T-helper 2 cell (primary cell): ENCODE results near the gene KCNJ4.
A peak's percentile ranks its signal among the peaks of the same experiment; 100 is the strongest.
"Not testable (repeated sequence)": the region's sequence is repeated elsewhere in the genome, so short reads cannot be mapped to it uniquely, and the experiment has no call there.

ENCODE experiments used
- DNase-seq, 5 experiments: peaks; one replicate each; pipeline versions ENCODE4 v3.0.0 to v3.0.0-alpha.2; 2012 to 2022

KCNJ4 gene

GRCh38 chr22:38411016-38411415, 44.0 kb downstream of the KCNJ4 start:
- DNase-seq = no peak

DNA sequence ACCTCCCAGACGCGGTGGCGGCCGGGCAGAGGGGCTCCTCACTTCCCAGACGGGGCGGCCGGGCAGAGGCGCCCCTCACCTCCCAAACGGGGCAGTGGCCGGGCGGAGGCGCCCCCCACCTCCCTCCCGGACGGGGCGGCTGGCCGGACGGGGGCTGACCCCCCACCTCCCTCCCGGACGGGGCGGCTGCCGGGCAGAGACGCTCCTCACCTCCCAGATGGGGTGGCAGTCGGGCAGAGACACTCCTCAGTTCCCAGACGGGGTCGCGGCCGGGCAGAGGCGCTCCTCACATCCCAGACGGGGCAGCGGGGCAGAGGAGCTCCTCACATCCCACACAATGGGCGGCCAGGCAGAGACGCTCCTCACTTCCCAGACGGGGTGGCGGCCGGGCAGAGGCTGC, 45.1 kb downstream of the KCNJ4 start:
- DNase-seq = not testable (repeated sequence)

DNA sequence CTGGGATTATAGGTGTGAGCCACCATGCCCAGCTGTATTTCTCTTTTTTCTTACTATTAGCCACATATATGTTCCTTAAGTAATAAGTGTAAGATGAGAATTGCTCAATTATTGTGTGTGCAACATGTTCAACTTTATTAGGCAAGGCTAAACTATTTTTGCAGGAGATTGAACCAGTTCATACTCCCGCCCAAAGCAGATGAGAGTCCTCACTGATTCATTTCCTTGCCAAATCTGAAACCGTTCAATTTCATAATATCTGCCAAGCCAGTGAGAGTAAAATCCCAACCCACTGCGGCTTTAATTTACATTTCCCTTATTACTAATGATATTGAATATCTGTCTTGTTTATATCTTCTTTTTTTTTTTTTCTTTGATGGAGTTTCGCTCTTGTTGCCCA, 48.4 kb downstream of the KCNJ4 start:
- no peak for DNase-seq

DNA sequence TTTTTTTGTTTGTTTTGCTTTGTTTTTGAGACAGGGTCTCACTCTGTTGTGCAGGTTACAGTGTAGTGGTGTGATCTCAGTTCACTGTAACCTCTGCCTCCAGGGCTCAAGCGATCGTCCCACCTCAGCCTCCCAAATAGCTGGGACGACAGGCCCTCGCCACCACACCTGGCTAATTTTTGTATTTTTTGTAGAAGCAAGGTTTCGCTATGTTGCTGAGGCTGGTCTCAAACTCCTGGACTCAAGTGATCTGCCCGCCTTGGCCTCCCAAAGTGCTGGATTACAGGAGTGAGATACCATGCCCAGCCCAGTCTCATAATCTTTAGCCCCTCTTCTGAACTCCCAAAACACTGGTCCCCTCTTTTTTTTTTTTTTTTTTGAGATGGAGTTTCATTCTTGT, 50.6 kb downstream of the KCNJ4 start:
- no peak for DNase-seq

DNA sequence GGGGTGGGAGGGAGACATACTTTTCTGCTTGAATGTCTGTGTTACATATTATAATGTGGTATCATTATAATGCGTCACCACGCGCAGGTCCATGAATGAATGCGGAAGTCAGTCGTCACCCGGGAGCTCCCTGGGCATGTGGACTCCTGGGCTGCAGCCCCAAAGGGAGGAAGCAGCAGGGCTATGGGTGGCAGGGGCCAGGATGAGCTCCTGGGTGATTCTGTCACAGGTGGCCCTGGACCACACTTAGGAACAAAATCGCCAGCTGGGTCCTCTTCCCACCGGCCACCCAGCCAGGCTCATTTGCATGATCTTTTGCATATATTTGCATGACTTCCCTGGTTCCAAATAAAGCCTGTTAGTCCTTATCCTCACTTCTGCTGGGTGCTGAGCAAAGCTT, 51.2 kb downstream of the KCNJ4 start:
- DNase-seq = no peak

GRCh38 chr22:38402204-38402603, 52.8 kb downstream of the KCNJ4 start:
- DNase-seq = no peak

DNA sequence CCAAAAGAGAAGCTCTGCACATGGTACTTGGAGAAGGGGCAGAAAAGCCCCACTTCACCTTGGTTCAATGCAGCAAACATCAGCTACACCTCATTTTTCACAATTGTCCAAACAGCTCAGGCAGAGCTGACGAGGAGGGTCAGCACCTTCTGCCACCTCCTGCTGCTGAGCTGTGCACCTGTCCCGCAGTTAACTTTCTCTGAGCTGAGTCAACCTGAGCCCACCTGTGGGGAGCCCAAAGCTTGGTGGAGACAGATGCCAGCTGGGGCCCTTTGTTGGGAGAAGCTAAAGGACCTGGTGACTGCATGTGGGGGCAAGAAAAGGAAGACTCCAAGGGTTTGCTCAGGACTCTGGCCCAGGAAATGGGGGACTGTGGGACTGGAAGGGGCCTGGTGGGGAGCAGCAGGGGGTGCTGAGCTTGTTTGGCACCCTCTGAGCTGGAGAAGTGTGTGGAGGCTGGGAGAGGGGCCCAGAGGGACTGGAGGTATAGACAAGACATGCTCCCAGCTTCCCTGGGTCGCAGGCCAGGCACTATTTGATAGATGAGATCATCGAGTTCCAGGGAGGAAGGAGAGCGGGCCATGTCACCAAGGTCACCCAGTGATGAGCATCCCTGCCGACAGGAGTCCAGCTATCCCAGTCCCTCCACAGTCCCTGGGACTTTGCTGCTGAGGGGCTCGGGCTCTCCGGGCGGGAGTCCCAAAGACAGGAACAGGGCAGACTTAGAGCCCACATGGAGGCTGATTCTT, 53.5 kb downstream of the KCNJ4 start:
- no peak for DNase-seq

GRCh38 chr22:38400256-38400655, 54.7 kb downstream of the KCNJ4 start:
- not testable (repeated sequence) for DNase-seq

DNA sequence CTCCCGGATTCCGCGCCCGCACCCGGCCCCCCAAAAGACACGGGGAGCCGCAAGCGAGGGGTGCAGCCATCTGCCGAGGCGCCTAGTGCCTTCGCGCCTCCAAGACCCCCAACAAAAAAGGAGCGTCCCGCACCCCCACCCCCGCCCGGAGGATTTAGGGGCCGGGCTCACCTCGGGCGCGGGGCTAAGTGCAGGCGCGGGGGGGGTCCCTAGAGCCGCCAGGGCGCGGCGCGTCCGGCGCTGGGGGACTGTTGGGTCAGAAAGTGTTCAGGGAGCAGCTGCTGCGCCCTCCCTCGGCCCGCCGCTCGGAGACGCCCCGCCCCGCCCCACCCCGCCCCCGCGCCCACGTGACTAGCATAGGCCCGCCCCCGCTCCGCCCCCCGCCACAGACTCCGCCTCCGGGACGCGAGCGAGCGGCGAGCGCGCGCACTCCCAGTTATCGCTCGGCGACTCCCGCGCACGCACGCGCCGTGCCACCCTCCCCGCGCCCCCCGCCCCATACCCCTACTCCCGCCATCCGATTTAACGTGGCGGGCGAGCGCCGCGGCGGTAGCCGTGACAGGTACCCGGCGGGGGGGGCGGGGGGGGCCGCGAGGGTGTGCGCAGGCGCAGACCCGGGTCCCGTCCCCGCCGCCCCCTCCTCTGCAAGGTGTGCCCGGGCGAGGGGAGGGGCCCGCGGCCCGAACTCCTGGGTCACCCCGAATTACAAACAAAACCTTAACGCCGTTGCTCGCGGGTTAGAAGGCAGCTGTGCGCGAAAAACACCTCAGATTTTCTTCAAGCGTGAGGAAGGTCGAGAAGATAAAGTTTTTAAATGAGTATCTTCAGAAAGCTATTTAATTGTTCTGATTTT, 56.2 kb downstream of the KCNJ4 start:
- DNase-seq = peak; percentile 71 to 84 (median 80)

- peak in 3 of 5 experiments; percentile 24 to 65 (median 44) for DNase-seq
These were observed 56.8 kb downstream of the KCNJ4 start for GRCh38 chr22:38398181-38398608.

- peak in 1 of 5 experiments; percentile 46 for DNase-seq
These were observed 57.6 kb downstream of the KCNJ4 start for GRCh38 chr22:38397189-38398085.

DNA sequence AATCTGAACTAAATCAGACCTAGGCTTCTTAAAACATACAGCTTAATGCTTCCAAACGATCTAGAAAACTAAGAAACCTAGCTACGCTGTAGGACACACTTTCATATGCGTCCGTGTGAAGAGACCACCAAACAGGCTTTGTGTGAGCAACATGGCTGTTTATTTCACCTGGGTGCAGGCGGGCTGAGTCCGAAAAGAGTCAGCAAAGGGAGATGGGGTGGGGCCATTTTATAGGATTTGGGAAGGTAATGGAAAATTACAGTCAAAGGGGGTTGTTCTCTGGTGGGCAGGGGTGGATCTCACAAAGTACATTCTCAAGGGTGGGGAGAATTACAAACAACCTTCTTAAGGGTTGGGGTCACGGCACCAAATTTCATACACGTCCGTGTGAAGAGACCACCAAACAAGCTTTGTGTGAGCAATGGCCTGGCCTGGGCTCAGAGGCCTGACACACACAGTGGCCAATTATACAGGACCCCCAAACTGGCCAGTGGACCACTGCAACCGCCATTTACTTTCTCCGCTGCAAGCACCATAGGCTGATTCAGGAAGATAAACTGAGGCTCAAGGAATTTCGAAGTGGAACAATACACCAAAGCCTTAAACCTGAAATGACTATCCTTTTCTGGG, 58.4 kb downstream of the KCNJ4 start:
- not testable (repeated sequence) for DNase-seq

- DNase-seq = peak in 1 of 5 experiments; percentile 29
These were observed 59.1 kb downstream of the KCNJ4 start for GRCh38 chr22:38395944-38396343.

DNA sequence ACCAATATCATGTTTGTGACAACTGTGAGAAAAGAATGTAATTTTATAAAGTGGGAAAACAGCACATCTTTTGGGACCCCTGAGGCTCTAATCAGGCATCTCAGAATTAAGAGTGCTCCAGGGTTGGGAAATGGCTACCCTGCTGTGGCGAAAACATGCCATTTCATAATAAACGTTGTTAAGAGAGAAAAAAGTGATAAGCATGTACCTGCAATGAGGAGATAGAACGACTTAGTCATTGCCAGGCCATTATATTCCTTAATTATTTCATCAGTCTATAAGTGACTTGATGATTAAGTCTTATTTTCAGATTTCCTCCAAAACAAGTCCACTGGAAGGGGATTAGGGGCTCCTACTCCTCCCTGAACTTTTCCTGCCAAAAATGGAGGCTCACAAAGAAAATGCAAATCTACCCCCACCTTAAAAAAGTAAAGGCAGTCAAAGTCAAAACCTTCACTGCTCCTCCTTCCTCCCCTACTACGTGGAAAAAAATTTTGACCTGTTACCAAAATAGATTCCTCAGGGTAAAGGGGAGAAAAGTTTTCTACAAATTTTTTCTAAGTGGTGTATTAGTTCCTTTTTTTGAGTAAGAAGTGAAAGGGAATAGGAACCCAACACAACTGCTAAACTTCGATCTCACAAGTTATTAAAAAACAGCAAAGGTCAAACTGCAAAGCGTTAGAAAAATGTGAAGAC, 59.9 kb downstream of the KCNJ4 start:
- DNase-seq = not testable (repeated sequence)

GRCh38 chr22:38389428-38389818, 65.6 kb downstream of the KCNJ4 start:
- DNase-seq = not testable (repeated sequence)

DNA sequence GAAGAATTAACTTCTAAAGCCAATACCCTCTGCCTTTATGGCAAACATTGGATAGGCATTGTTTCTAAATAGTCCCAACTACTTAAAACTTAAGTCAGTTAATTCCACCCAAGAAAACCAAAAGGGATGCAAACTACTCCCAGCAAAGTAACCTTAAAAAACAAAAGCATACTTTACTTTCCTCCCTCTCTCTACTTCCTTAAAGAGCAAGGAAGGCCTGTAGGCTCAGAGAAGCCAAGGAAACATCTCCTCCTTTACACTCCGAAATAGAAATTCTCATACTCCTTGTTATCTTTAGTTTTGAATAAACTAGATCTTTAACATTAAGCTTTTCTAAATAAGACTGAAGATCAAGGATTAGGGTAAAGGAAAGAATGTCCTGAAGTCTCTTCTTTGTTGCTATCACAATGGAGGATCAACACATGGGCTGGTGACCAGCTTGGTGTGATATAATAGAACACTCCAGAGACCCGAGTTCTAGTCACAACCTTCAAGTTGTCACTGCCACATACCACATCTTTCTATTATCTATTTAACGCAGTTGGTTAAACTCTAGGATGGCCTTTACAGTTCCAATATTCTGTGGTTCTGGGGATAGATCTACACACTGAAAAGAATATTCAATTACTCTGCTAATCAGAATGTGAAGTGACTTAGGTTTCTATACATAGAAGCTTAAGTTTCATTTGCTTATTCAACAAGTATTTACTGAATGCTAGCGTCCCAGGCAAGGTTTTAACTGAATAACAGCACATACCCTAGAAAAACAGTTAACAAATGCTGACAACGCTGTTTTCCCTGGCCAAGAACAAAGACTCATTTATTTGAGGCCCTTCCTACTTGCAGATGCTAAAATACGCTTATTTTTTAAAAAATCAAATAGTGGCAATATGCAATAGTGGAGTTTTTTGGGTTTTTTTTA, 66.2 kb downstream of the KCNJ4 start:
- not testable (repeated sequence) for DNase-seq

- not testable (repeated sequence) for DNase-seq
These were observed 68.1 kb downstream of the KCNJ4 start for GRCh38 chr22:38386918-38387317.

DNA sequence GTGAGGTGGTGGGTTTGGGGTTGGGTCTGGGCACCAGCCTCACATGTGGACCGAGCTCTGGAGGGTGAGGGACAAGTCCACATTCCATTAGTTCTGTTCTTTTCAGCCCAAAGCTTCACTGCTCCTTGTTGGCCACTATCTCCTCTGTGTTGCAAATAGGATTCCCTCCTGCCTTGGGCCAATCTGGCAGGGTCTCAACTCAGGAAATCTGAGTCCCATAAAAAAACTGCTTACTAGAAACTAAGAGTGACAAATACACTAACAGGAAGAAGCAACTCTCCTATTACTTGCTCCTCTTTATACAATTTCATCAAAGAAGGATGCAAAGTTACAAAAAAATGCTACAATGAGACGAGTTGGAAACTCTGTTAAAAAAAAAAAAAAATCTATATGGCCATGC, 71.6 kb downstream of the KCNJ4 start:
- DNase-seq = no peak

GRCh38 chr22:38381371-38381770, 73.6 kb downstream of the KCNJ4 start:
- not testable (repeated sequence) for DNase-seq
